Smooth muscle cell of the pulmonary artery (primary cell): ENCODE data around the gene PPP1R1A. TPM values are rescaled to one million over a fixed set of nuclear protein-coding genes. Genes with fewer than 3 reads are reported as not detected.

Experiments
- total RNA-seq: library from RNA; depleted of rRNA; stranded (reverse); fragments of >200 nt; gene quantifications from 2 replicates; pipeline ENCODE4 v1.2.3, GENCODE V29; 2014

Gene PPP1R1A
- total RNA-seq: not detected in 2 replicates

GRCh38 chr12:54588110-54588889 lies at the start of gene PPP1R1A:
TSS of gene PPP1R1A (minus strand) at chr12:54588659. CDS start at chr12:54588488, 171 bp downstream.

GRCh38 chr12:54634795-54635194 lies 46.3 kb upstream of the PPP1R1A start, which contains the start of gene LACRT:
TSS of gene LACRT (minus strand) at chr12:54634895. CDS start at chr12:54634841, 54 bp downstream.

Other genes with a start within 250 kb of the PPP1R1A start
- gene GPR84, start 224.2 kb downstream of the PPP1R1A start, total RNA-seq: 0.07 and 0.13 TPM in 2 replicates
- gene ZNF385A, start 203.9 kb downstream of the PPP1R1A start, total RNA-seq: 1.8 and 2.2 TPM in 2 replicates
- 589 and 1,116 TPM in 2 replicates for gene ITGA5, start 169.4 kb downstream of the PPP1R1A start, total RNA-seq
- 1.1 TPM in 1 of 2 replicates, not detected in the other for gene GTSF1, start 115.1 kb downstream of the PPP1R1A start, total RNA-seq
- gene NCKAP1L, start 90.9 kb downstream of the PPP1R1A start, total RNA-seq: 0.03 TPM in 1 of 2 replicates, not detected in the other
- gene PDE1B, start 39.1 kb downstream of the PPP1R1A start, total RNA-seq: 0.13 and 9.9 TPM in 2 replicates
- gene LACRT, start 46.2 kb upstream of the PPP1R1A start, total RNA-seq: not detected in 2 replicates
- not detected in 2 replicates for gene DCD, start 59.7 kb upstream of the PPP1R1A start, total RNA-seq